CD4-positive, alpha-beta T cell treated with Interleukin-15 for 4 hours (primary cell): ENCODE measurements around the gene TSPAN3.

ENCODE experiments used
- DNase-seq: peaks from one replicate; pipeline ENCODE4 v3.0.0-alpha.2; 2020; ENCODE audit warnings: low spot score

TSPAN3 gene

GRCh38 chr15:77009646-77010311 lies 61.1 kb downstream of the TSPAN3 start:
- no peak for DNase-seq

GRCh38 chr15:77009176-77009575 lies 61.7 kb downstream of the TSPAN3 start:
- no peak for DNase-seq

DNA sequence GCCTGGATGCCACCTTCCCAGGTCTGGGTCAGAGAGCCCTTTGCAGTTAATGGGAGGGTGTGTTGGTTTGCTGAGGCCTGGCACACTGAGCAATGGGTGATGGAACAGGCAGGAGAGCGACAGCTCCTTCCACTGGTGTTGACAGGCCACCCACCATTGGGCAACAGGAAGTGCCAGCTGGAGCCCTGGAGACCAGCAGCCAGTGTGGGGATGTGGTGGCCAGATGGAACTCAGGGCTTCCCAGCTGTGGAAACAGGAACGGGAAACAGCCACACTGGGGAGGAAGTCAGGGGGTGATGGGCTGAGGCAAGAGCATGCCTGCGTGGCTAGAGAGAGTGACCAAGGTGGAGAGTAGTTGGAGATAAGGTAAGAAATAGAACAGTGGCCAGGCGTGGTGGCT lies 66.7 kb downstream of the TSPAN3 start:
- DNase-seq: no peak

- DNase-seq: peak; percentile 64
Measured at GRCh38 chr15:77002954-77003912, 67.7 kb downstream of the TSPAN3 start.

DNA sequence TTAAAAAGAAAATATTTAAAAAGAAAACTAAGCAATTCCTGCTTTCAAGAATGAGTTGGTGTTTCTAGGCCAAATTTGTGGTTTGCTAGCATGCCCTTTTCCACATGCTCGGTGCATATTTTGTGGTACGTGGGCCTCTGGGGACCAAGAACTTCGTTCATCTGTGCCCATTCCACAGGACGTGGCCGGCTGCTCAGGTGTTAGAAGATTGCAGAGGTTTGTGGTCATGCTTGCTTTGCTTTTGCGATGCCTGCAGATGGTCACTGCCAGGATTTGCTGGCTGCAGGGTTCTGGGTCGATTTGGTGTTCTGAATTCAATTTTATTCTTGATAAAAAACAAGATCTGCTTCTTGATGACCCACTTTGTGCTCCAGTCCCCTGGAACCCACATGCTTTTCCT lies 68.5 kb downstream of the TSPAN3 start:
- DNase-seq: no peak

GRCh38 chr15:77001966-77002365 lies 68.9 kb downstream of the TSPAN3 start:
- DNase-seq: no peak

DNA sequence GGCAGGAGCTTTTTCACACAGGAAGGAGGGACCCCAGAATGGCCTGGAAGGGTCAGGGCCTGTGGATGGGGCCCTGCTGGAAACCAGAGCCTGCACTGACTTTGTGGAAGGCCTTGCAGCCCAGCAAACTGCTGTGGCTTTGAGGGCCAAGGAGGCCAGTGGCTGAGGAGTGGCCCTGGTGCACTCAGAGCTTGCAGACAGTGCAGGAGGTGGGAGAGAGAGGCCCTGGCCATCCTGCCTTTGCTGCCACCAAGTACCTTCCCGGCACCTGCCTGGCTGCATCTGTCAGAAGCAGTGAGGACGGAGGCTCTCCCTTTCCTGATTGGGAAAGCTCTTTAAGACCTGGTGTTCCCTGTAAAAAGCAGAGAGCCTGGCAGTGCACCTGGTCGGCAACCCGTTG lies 69.6 kb downstream of the TSPAN3 start:
- DNase-seq: no peak

DNA sequence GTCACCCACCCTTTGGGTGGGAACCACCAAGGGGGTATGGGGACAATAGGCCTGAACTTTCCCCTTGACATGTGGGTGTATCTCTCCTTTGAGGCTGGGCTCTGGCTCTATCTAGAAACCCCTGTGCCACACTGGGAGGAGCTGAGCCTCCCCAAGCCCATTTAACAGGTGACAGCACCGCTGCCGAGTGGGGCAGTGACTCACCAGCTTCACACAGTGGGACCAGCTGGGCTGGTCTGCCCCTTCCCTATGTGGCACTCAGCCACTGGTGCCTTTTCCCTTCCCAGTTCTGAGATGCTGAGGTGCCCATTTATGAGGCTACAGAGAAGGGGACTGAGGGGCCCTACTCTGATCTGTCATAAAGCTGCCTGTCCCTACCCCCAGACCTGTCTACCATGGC lies 70.9 kb downstream of the TSPAN3 start:
- DNase-seq: no peak

DNA sequence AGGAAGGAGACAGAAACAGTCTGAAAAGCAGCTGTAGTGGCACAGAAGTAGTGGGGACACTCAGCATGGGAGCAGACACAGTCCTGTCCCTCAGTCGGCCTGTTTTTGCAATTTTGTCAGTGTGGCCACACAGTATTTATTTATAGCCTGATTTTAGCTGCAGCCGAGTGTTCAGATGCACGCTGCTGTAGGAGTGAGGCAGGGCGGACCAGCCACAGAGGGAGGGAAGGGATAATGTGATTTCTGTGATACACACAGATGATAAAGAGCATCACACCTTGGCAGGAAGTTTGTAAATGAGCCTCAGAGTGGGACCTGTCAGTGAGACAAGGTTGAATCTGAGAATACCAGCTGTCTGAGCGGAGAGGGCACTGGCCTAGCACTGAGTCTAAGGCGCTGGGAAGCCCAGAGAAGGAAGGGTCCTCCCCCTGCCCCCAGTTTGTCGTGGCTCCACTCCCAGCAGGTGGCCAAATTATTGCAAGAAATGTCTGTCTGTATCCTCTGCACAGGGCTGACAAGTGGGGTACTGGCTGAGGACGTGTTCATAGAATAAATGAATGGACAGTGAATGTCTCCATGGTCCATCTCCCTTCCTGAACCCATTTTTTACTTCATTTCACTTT lies 72.1 kb downstream of the TSPAN3 start:
- DNase-seq: no peak

- DNase-seq: peak; percentile 56
Measured at GRCh38 chr15:76996526-76997401, 74.1 kb downstream of the TSPAN3 start.

DNA sequence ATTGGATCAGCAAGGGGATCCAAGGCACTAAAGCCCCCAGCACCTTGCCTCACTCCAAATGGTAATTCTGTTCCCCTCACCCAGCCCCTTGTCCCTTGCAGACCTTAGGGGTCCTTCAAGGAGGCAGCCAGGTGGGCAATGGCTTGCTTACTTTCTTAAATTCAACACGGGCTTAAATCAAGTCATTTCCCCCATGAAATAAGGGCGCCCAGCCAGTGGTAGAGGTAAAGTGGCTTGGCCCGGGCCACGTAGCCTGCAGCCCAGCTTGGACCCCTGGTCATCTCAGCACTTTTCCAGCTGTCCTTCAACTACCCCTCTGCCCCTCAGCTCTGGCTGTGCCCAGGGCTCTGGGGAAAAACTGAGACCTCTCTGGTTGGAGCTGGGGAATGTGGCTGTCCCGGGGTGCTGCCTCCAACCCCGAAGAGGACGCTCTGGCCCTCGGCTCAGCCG lies 74.8 kb downstream of the TSPAN3 start:
- no peak for DNase-seq

DNA sequence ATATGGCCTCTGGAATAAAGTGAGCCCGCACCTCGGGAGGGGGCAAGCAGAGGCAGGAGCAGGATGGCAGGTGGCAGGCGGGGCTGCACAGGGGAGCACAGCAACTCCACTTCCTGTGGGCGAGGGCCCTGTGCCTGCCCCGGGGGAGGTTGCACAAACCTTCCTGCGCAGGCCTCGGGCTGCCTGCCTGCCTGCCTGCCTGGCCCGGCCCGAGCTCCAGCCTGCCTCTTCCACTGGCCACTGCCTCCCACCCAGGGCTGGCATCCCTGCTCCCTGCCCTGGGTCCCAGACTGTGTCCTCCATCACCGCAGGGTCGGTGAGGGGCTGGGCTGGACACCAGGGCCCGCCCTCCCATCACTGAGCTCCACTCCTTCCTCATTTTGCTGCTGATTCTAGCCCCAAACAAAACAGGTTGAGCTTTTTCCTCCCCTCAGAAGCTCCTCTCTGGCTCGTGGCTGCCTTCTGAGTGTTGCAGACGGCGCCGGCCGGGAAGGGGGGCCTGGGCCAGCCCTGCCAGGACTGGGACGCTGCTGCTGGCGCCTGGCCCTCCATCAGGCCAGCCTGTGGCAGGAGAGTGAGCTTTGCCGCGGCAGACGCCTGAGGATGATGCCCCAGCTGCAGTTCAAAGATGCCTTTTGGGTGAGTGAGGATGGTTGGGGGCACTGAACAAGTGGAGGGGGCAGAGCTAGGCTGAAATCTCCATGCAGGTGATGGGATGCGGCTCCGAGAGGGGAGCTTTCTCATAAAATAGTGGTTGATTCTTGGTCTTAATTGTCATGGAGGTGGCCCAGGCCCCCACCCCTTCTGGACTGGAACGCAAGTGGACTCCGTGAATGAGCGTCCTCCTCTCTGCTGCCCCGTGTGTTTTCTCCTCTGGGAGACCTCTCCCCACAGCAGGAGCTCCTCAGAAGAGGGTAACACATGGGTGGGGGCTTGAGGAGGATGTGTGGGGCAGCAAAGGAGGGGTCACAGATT lies 75.7 kb downstream of the TSPAN3 start, which contains the start of gene PSTPIP1:
Gene PSTPIP1 (plus strand): TSS at position 156 of the 975 bp plus-strand sequence. CDS start 448 bp downstream, at position 604.
- DNase-seq: peak; percentile 71

DNA sequence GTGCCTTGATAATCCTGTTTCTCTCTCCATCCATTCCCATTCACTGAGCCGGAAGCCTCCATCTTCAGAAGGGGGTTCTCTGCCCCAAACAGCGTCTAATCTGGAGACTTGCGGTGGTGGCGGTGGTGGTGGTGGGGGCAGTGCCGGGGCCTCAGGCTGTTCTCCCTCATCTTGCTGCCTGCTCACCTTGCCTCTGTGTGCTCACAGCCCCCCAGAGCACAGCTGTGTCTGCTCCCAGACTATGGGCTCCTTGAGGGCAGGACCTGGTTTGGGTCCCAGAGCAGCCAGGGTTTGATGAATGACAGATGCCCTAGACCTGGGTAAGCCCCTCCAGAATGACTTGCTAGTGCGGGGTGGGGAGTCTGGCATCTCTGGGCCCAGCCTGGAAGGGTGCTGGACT lies 76.4 kb downstream of the TSPAN3 start:
- DNase-seq: no peak

DNA sequence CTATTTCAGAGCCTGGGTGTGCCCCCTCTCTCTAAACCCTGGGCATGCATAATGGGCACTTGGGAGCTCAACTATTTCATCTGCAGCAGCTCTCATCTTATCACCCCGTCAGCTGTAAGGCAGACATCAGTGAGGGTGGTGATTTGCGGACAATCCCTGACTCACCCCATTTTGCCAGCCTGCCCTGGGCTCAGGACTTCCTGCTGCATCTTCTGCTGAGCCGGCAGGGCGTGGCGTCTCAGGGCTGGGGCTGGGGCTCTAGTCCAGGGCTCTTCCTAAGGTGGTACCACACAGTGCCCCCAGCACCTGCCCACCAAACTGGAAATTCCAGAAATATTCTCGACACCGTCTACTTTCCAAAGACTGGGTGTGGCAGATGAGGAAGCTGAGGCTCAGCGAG lies 76.9 kb downstream of the TSPAN3 start:
- DNase-seq: peak; percentile 81

DNA sequence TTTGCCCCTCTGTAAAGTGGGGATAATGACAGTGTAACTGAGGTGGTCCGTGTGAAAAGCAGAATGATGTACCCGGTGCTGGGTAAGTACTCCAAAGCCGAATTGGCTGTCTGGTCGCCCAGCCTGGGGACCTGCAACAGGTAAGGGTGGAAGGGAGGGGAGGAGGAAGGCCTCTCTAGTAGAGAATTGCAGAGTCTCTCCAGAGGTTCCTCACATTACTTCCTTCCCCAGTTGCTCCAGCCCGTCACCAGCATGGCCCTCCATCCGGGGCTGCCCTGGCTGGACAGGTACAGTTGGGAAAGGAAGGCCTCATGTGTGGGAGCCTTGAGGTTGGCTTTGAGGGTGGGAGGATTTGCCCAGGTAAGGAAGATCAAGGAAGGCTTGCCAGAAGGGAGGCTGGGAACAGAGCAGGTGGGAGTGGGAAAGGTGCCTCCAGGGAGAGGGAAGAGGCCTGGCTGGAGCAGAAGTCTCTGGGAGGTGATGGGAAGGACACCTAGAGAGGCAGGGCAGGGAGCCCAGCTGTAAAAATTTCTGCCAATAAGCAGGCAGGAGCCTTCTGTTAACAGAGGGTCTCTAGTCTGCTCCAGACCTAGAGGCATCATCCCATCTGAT lies 77.7 kb downstream of the TSPAN3 start:
- DNase-seq: no peak

GRCh38 chr15:76991741-76992645 lies 78.9 kb downstream of the TSPAN3 start:
- no peak for DNase-seq
